Mesenteric fat pad (tissue), 1 donor: ENCODE measurements around the gene FOXJ1. TPM values are rescaled to one million over a fixed set of nuclear protein-coding genes. Genes with fewer than 3 reads are reported as not detected.
"Not testable (repeated sequence)": the region's sequence is repeated elsewhere in the genome, so short reads cannot be mapped to it uniquely, and the experiment has no call there.

ENCODE experiments used
- DNase-seq: peaks from one replicate; pipeline ENCODE4 v3.0.0-alpha.2; 2020; ENCODE audit warnings: low spot score
- long read RNA-seq: library from polyadenylated mRNA; unstranded; transcript quantifications from one replicate; pipeline ENCODE4 v2.0.0, GENCODE V29; 2020
- total RNA-seq: library from RNA; stranded (reverse); fragmentation: NEBNext Ultra II Directional; extraction: Animal tissue kit (Norgen Biotek cat#: 25700); gene quantifications from one replicate; pipeline ENCODE4 v1.2.1, GENCODE V29; 2021
- donor health status: DM: yes; HTN: yes; CAD: no.

FOXJ1 gene, protein sequence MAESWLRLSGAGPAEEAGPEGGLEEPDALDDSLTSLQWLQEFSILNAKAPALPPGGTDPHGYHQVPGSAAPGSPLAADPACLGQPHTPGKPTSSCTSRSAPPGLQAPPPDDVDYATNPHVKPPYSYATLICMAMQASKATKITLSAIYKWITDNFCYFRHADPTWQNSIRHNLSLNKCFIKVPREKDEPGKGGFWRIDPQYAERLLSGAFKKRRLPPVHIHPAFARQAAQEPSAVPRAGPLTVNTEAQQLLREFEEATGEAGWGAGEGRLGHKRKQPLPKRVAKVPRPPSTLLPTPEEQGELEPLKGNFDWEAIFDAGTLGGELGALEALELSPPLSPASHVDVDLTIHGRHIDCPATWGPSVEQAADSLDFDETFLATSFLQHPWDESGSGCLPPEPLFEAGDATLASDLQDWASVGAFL
- 0.16 TPM for total RNA-seq
- long read RNA-seq = 0 reads

DNA sequence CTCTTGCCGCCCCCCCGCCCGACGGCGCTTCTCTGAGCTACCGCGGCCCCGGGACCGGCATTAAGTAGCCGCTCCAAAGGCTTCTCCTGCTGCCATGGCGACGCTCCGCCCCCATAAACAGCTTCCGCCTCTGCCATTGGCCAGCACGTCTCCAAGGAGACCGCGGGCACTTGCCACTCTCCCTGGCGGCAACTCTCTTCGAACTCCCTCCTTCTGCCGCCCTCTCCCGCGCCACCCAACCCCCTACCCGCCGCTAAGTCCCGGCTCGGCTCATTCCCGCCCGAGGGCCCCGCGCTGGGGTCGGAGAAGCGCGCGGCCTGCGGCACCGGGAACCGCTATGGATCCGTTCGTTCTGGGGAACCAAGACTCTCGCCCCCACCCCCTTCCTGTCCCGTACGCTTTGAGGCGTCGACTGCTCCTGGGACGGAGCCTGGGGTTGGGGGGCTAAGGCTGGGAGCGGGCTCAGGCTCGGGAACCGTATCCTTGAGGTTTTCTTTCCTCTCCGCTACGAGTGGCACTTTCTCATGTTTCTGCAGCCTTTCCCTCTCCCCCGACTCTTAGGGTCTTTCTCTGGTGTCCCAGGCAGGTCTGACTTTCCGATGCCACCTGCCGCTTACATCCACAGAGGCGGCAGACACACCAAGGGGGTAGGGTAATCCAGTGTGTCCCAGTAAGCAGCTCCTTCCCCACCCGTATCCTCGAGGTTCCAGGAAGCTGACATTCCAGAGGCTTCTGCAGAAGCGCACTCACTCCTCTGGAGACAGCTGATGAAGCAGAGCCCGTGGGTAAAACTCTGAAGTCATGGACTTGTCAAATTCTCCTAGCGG lies at the start of gene FOXJ1:
Gene FOXJ1 (minus strand): TSS at position 34 of the 827 bp plus-strand sequence. CDS start 850 bp downstream, outside the sequence.
- DNase-seq = peak; percentile 94

DNA sequence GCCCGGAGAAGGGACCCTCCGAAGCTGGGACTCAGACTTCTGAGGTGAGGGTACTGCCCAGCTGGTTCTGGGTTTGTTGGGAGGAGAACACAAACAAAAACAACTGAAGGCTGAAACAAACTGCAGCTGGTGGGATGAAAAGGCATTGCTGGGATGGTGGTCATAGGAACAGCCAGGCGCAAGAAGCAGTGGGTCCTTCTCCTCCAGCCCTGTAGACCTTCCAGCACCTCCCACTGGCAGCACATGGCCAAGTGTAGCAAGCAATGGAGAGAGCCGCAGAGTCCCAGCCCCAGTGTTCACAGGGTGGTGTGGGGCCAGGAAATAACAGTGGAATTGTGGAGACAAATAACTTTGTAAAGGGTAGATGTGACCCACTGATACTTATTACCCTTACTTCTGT lies 48.7 kb upstream of the FOXJ1 start:
- no peak for DNase-seq

DNA sequence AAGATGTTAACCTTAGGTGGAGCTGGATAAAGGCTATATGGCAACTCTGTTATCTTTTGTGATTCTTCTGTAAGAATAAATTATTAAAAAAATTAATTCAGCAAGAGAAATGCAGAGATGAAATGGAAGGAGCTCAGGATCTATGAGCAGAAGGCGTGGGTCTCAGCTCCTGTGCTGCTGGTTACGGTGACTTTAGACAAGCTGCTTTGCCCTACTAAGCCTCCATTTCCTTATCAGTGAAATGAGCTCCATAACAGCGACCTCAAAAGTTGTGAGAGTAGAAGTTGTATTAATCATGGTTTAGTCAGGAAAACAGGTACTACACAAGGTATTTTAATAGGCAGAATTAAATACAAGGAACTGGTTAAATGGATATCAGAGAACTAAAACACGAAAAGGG lies 48.2 kb upstream of the FOXJ1 start:
- no peak for DNase-seq

DNA sequence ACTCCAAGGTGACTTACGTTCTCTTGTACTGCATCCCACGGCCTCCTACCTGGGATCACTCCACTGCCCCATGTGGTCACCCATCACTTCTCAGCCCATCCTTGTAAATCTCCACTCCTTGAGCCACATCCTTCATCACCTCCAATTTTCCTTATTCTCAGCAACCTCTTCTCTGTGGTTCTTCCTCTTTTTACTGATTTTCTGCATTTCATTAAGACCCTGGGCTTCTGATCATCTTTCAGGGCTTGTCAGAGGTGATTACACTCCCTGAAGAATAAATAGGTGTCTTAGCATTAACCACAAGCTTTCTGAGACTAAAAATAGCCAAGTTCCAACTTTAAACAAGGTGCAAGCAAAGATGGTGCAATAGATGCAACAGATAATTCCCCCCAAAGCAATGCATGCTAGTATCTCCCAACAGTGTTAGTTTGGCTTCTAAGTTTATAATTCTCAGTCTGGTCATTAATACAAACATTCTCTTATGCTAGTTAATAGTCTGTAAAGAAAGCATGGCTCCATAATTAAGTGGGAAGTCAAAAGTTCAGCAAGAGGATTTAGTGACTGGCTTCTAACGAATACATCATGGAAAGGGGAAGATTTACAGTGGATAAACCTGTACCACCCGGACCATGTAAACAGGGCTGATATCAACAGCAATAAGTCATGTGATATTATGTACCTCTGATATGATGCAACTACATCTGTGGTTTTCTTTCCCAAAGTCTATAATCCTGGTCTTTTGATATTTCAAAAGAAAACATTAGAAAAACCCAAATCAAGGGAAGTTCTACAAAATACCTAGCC lies 47.4 kb upstream of the FOXJ1 start:
- DNase-seq = no peak

- DNase-seq = not testable (repeated sequence)
These were observed 45.7 kb upstream of the FOXJ1 start for GRCh38 chr17:76186774-76187173.

- DNase-seq = no peak
These were observed 43.2 kb upstream of the FOXJ1 start for GRCh38 chr17:76184290-76184689.

GRCh38 chr17:76182016-76182764 lies 41.1 kb upstream of the FOXJ1 start:
- DNase-seq = peak; percentile 94

GRCh38 chr17:76179496-76180467 lies 38.7 kb upstream of the FOXJ1 start:
- no peak for DNase-seq

GRCh38 chr17:76178124-76178523 lies 37.1 kb upstream of the FOXJ1 start:
- no peak for DNase-seq

DNA sequence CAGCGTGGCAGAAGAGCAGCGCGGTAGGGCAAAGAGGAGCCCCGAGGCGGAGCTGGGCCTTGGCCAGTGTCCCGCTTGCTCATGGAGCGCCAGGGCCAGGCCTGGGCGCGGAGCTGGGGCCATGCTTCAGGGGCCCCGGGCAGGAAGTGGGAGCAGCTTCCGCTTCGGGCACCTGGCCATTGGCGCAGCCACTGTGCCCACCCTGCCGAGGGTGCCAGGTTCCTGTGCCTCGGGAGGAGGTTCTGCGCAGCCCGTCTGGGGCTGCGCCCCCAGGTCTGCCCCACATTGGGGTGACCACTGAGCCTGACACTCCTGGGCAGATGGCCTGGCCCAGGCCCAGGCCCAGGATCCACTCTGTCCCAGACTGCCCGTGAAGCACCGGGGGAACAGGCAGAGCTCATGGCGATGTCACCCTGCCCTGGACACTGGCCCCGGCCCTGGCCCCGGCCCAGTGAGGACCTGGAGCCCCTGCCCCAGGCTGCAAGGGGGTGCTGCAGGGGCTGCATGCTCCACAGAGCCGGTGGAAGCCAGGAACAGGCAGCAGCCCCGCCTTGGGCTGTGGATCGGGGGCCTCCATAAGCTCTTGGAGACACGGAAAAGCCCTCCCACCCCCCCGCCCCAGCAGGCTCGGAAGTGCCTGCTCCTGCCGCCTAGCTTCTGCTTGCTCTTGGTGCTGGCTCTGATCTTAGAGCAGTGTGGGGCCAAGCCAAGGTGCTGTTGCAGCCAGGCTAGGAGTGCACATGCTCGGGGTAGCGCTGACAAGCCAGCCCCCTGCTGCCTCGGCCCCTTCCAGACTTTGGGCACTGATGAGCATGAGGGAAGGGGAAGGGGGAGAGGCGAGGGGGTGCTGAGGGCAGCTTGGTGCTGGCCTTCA lies 35.9 kb upstream of the FOXJ1 start:
- no peak for DNase-seq

GRCh38 chr17:76174037-76174436 lies 33.0 kb upstream of the FOXJ1 start:
- DNase-seq = no peak

DNA sequence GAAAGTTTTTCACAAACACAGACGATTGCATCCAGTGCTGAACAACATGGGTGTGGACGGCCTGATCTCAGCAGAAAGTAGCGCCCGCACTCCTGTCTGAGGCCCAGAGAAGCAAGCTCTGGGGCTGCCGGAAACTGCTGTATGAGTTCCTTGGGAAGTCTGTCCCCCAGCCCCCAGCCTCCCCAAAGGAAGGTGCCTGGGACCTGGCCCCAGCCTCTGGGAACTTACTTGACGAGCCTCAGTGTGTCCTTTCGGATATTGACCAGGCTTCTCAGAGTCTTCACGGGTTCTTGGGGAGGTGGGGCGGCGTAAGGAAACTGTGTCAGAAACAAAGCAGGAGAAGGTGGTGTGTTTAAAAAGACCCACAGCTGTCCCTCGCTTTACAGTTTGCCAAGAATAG lies 32.4 kb upstream of the FOXJ1 start:
- DNase-seq = no peak

DNA sequence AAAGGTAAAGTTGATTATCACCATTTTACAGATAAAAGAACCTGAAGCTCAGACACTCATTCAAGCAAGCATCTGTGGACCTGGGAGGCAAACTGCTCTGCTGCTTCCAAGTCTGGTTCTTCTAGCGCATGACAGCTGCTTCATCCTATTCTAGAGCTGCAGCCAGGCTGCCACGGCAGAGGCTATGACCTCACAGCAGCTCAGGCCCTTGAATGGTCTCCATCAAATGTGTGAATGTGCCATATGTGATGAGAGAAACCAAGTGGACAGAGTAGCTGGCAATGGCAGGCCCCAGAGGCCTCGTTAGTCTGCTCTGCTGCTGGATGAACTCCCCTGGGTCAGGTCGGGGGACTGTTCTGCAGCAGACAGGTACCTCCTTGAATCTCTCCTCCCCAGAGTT lies 30.7 kb upstream of the FOXJ1 start:
- no peak for DNase-seq

GRCh38 chr17:76170114-76170513 lies 29.1 kb upstream of the FOXJ1 start:
- no peak for DNase-seq

GRCh38 chr17:76166906-76167305 lies 25.9 kb upstream of the FOXJ1 start:
- no peak for DNase-seq

DNA sequence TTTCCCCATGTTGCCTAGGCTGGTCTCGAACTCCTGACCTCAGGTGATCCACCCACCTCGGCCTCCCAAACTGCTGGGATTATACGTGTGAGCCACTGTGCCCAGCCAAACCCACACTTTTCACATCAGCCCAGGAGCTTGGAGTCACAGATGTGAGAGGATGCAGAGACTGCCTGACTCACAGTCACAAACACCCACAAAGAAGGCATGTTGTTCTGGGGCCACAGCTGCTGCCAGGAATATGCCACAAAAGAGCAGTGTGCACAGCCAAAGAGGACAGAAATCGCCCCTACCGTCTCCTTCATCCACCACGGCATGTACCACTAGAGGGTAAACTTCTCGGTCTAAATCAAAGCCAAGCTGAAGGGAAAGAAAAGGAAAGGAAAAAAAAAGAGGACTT lies 25.1 kb upstream of the FOXJ1 start:
- DNase-seq = no peak

- DNase-seq = no peak
These were observed 23.3 kb upstream of the FOXJ1 start for GRCh38 chr17:76164331-76164730.

DNA sequence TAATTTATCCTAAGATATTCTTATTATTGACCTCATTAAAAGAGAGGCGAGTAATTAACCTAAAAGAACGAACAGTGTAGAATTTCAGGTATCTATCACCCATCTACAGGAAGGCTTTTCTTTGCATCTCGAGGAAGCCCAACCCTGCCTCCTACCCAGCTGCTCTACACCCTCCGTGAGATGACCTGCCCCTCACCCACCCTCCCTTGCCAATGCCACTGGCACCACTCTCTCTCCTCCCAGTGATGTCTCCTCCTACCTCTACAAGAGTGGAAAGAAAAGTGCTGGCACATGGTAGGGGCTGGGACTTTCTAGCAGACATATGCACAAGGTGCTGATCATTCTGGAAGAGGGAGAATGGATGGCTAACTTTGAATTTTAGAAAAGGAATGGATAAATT lies 22.9 kb upstream of the FOXJ1 start:
- no peak for DNase-seq
